ENCODE data around the gene MXRA8. TPM values are rescaled to one million over a fixed set of nuclear protein-coding genes. Genes with fewer than 3 reads are reported as not detected.

The MXRA8 gene
- total and polyA plus RNA-seq, 9 of the 15 experiments (the other 6 are each of a cell fraction or from before 2014, with no cell fraction given): 0.66 to 11.3 (median 6.3) TPM

- TF ChIP-seq POLR2B (IDR thresholded peaks at IDR 0.05; ENCODE audit: low read depth, partially characterized antibody) (no peak), CAMTA2 (CRISPR knock-in tag; conservative IDR thresholded peaks at IDR 0.05) (no peak), ZC3H11A (IDR thresholded peaks at IDR 0.05; ENCODE audit: low read depth, low read length) (no peak), NONO (IDR thresholded peaks at IDR 0.05; ENCODE audit: low read depth in 2 of 2, low read length in 1 of 2) (no peak), SNIP1 (IDR thresholded peaks at IDR 0.05; ENCODE audit: low read depth) (no peak), E2F8 (IDR thresholded peaks at IDR 0.05; ENCODE audit: low read depth, partially characterized antibody) (no peak), TFAM (CRISPR knock-in tag; conservative IDR thresholded peaks at IDR 0.05) (no peak), ZNF232 (CRISPR knock-in tag; IDR thresholded peaks at IDR 0.05) (no peak), PREB (CRISPR knock-in tag; IDR thresholded peaks at IDR 0.05) (0 out of 2 replicates have a peak, but pooled peaks have one; percentile 50), RB1 (IDR thresholded peaks at IDR 0.05; ENCODE audit: low read depth) (no peak), ZNF184 (CRISPR knock-in tag; IDR thresholded peaks at IDR 0.05) (no peak), XRCC5 (IDR thresholded peaks at IDR 0.05; ENCODE audit: low read depth, low read length) (no peak), SMC3 (conservative IDR thresholded peaks at IDR 0.05; ENCODE audit: insufficient read depth, low read depth, low read length) (no peak), CHD2 (IDR thresholded peaks at IDR 0.05; ENCODE audit: low read depth, low read length) (no peak), HDAC1 (IDR thresholded peaks at IDR 0.05) (peak in 1 of 2 experiments; percentile 68; a peak in 1 of 4 replicates), ADNP (tag; IDR thresholded peaks at IDR 0.05) (no peak), HCFC1 (IDR thresholded peaks at IDR 0.05; ENCODE audit: low read depth, low read length) (no peak), ZBTB34 (CRISPR knock-in tag; IDR thresholded peaks at IDR 0.05) (no peak), KLF16 (IDR thresholded peaks at IDR 0.05) (no peak)
Observed at GRCh38 chr1:1307261-1307922, 51.0 kb downstream of the MXRA8 start (continued).
